Left ventricle myocardium inferior (tissue), 1 donor: Measurements from ENCODE around the gene CXCL6. TPM values are rescaled to one million over a fixed set of nuclear protein-coding genes. Genes with fewer than 3 reads are reported as not detected.

Source experiments
- DNase-seq: peaks from one replicate; pipeline ENCODE4 v3.0.0-alpha.2; 2020
- H3K27ac ChIP-seq: fragments of 200-600 bp; replicated peaks from 2 replicates; pipeline ENCODE4 v1.8.0; 2021
- H3K27me3 ChIP-seq: fragments of 200-600 bp; 2 replicates; pipeline ENCODE4 v1.8.0; 2021; ENCODE audit warnings: low read depth
- H3K36me3 ChIP-seq: fragments of 200-600 bp; 2 replicates; pipeline ENCODE4 v1.8.0; 2021
- H3K4me1 ChIP-seq: fragments of 200-600 bp; 2 replicates; pipeline ENCODE4 v1.8.0; 2021
- H3K4me3 ChIP-seq: fragments of 200-600 bp; 2 replicates; pipeline ENCODE4 v1.8.0; 2021; ENCODE audit warnings: mild to moderate bottlenecking, moderate library complexity
- H3K9me3 ChIP-seq: fragments of 200-600 bp; replicated peaks from 2 replicates; pipeline ENCODE4 v1.8.0; 2021
- intact Hi-C: fragments of 100-400 bp; cut with micrococcal nuclease; formaldehyde crosslinking; loops from one replicate; pipeline ENCODE4 v1.11.0; 2022
- total RNA-seq: library from RNA; stranded (reverse); fragmentation: NEBNext Ultra II Directional; extraction: Animal tissue kit (Norgen Biotek cat#: 25700); gene quantifications from one replicate; pipeline ENCODE4 v1.2.1, GENCODE V29; 2021
- TF ChIP-seq, protein P1 (sequence below): fragments of 200-600 bp; IDR thresholded peaks from 2 replicates; pipeline ENCODE4 v1.8.0; 2021; ENCODE audit warnings: antibody characterized with exemption, mild to moderate bottlenecking, borderline replicate concordance
- donor health status: DM: no; HTN: yes; CAD: no; lungs with severe emphysema.

Gene CXCL6
- total RNA-seq, 1 donor from 2014 or later = not detected

DNA sequence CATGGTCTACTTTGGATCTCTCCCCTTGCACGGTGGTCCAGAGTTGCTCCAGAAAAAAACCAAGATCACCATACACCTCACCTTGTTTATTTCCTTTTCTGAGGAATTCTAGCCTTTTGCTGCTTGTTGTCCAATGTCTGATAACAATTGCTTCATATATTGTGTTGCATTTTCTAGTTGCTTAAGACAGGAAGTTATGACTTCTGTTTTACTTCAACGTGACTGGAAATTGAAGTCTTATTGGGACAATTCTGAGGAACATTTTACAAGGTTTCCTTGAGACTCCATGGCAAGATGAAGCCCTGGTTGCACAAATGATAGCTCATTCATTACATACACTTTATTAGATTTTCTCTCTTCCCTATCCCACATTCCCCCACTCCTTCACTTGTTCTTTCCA lies 37.9 kb downstream of the CXCL6 start:
- no peak for DNase-seq
- intact Hi-C loops = loop anchor here (10.0 kb wide), 1 partner anchor 140 kb away; no protein-coding TSS in a partner anchor
- H3K27ac ChIP-seq = no peak overlapping the region
- H3K9me3 ChIP-seq = no peaks in the 10 kb centered on the region
- H3K36me3 ChIP-seq = no peaks in the 10 kb centered on the region
- TF ChIP-seq, protein P1, sequence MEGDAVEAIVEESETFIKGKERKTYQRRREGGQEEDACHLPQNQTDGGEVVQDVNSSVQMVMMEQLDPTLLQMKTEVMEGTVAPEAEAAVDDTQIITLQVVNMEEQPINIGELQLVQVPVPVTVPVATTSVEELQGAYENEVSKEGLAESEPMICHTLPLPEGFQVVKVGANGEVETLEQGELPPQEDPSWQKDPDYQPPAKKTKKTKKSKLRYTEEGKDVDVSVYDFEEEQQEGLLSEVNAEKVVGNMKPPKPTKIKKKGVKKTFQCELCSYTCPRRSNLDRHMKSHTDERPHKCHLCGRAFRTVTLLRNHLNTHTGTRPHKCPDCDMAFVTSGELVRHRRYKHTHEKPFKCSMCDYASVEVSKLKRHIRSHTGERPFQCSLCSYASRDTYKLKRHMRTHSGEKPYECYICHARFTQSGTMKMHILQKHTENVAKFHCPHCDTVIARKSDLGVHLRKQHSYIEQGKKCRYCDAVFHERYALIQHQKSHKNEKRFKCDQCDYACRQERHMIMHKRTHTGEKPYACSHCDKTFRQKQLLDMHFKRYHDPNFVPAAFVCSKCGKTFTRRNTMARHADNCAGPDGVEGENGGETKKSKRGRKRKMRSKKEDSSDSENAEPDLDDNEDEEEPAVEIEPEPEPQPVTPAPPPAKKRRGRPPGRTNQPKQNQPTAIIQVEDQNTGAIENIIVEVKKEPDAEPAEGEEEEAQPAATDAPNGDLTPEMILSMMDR = no peak
- no peak overlapping the region for H3K4me3 ChIP-seq
- H3K27me3 ChIP-seq = peaks cover 8% of the 10 kb centered on the region
- peaks cover 5% of the 10 kb centered on the region for H3K4me1 ChIP-seq

GRCh38 chr4:73875401-73875800 lies 38.9 kb downstream of the CXCL6 start:
- Histone ChIP-seq H3K27ac (no peak overlapping the region), H3K36me3 (no peaks in the 10 kb centered on the region), H3K9me3 (no peaks in the 10 kb centered on the region), H3K27me3 (no peaks in the 10 kb centered on the region), H3K4me1 (no peaks in the 10 kb centered on the region), H3K4me3 (no peak overlapping the region)
- intact Hi-C loops = loop anchor here (10.0 kb wide), 1 partner anchor 141 kb away; no protein-coding TSS in a partner anchor
- no peak for DNase-seq
- TF ChIP-seq, protein P1 = no peak

DNA sequence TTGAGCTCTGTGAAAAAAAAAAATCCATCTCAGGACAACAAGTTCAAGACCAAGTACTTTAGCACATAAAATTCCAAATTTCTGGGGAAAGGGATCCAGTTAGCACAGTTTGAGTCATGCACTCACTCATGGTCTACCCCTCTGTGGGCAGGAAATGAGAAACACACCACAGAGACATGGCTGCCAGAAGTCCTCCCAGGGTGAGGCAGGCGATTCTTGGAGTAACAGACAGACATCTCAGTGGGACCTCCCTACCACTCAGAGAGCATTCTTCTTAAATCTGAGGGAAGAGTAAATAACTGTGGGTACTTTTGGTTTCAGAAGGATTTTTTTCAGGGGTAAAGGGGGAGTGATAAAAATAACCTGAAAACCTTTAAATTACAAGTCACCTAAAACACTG lies 46.8 kb downstream of the CXCL6 start:
- TF ChIP-seq, protein P1 = no peak
- Histone ChIP-seq H3K27ac (no peak overlapping the region), H3K36me3 (no peaks in the 10 kb centered on the region), H3K4me1 (no peaks in the 10 kb centered on the region), H3K27me3 (no peaks in the 10 kb centered on the region), H3K9me3 (no peaks in the 10 kb centered on the region), H3K4me3 (no peak overlapping the region)
- no peak for DNase-seq
- intact Hi-C loops = no loop called here

DNA sequence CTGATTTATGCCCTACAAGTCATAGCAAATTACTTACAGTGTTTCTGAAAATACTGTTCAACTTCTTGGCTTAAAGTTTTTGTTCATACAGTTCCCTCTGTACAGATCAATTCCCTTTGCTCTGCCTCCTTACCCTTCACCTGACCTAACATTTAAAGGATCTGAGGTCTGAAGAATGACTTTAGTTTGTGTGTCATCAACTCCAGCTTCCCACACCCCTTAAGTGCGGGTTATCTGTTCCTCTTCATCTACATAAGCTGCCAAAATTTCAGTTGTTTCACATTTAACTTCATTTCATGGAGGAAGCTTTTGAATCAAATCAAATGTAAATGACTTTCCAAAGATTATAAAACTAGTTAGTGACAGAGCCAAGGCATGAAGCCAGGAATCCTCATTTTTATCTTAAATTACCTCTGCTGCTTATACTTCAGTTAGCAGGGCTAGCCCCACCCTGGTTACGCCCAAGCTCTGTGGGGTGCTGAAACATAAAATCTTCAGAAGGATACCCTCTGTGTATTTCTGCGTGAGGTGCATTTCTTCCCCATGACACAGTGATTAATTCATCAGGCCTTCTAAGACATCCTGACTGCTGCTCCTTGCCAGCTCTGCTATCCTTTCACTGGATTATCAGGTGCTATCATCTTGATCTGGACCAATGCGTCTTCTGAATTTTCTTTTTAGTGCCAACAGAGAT lies 49.2 kb downstream of the CXCL6 start:
- Histone ChIP-seq H3K9me3 (no peaks in the 10 kb centered on the region), H3K4me3 (no peak overlapping the region), H3K27ac (no peak overlapping the region), H3K36me3 (no peaks in the 10 kb centered on the region), H3K27me3 (no peaks in the 10 kb centered on the region), H3K4me1 (no peaks in the 10 kb centered on the region)
- TF ChIP-seq, protein P1 = no peak
- DNase-seq = no peak
- intact Hi-C loops = no loop called here

Other genes starting within 250 kb of the CXCL6 start
- not detected for gene RASSF6, start 216.2 kb upstream of the CXCL6 start, total RNA-seq
- 0.30 TPM for gene CXCL8, start 96.1 kb upstream of the CXCL6 start, total RNA-seq
- not detected for gene PF4V1, start 16.6 kb downstream of the CXCL6 start, total RNA-seq
- gene CXCL1, start 32.7 kb downstream of the CXCL6 start, total RNA-seq = 0.55 TPM
- 0.49 TPM for gene PF4, start 145.3 kb downstream of the CXCL6 start, total RNA-seq
- gene PPBP, start 151.5 kb downstream of the CXCL6 start, total RNA-seq = 1.2 TPM
- not detected for gene CXCL5, start 162.0 kb downstream of the CXCL6 start, total RNA-seq
- 0.30 TPM for gene CXCL3, start 202.0 kb downstream of the CXCL6 start, total RNA-seq